Omental fat pad (tissue), 4 donors: ENCODE measurements around the gene SERPINC1. TPM values are rescaled to one million over a fixed set of nuclear protein-coding genes. Genes with fewer than 3 reads are reported as not detected.

Source experiments
- ATAC-seq: fragments of 150-250 bp; one replicate; pipeline ENCODE4 v1.9.1; 2016; ENCODE audit warnings: mild to moderate bottlenecking, moderate library complexity; ENCODE audit not compliant: low FRiP score
- DNase-seq: peaks from one replicate; pipeline ENCODE4 v3.0.0-alpha.2; 2019; ENCODE audit warnings: low spot score
- CTCF ChIP-seq, 3 donors: fragments of 450-650 bp; IDR thresholded peaks; one replicate each; pipeline ENCODE4 v1.5.1; 2016 to 2017; ENCODE audit warnings: antibody characterized with exemption in 3 of 3, mild to moderate bottlenecking in 3 of 3, moderate library complexity in 2 of 3
- small RNA-seq: library from RNA; depleted of rRNA; stranded (forward); fragments of <200 nt; gene quantifications from one replicate; pipeline ENCODE3, GENCODE V24; 2016
- total RNA-seq, 4 donors: library from RNA; depleted of rRNA; stranded (reverse); fragments of >200 nt; gene quantifications; one replicate each; pipeline ENCODE4 v1.1.0, GENCODE V29; 2016

SERPINC1 gene
- total RNA-seq, 4 donors from 2014 or later, result 0.63 TPM; not detected in 3

- no peak for DNase-seq
- no peak for TF ChIP-seq CTCF (IDR thresholded peaks at IDR 0.05)
- no peak for ATAC-seq
Measured at GRCh38 chr1:173857363-173857917, 59.7 kb downstream of the SERPINC1 start.

DNA sequence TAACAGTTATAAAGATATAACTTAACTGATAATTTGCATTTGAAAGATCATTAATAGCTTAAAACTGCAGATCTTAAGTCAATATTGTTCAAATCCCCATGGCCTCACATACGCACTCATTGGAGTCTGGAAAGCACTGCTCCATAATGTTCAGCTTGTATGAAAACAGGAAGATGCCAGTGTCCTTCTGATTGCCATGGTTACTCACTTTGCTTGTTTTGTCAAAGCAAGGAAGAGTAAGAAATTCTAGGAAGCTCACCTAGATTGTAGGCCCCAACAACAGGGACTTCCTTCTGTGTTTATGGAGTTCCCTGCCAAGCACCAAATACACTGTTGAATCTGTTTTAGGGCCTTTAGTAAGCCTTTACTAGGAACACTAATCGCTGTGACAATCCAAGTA is 60.2 kb downstream of the SERPINC1 start:
- no peak for TF ChIP-seq CTCF (IDR thresholded peaks at IDR 0.05)
- ATAC-seq (no peak), DNase-seq (no peak)

- no peak for TF ChIP-seq CTCF (IDR thresholded peaks at IDR 0.05)
- no peak for ATAC-seq
Measured at GRCh38 chr1:173856014-173856413, 61.1 kb downstream of the SERPINC1 start.

More at GRCh38 chr1:173856014-173856413, 61.1 kb downstream of the SERPINC1 start:
- DNase-seq, result no peak

Small RNA genes within 50 kb of the gene (small RNA-seq; reads per million reads assigned to genes)
- gene RNA5SP67, result not detected

Other genes starting within 250 kb of the SERPINC1 start
- gene ANKRD45, start 247.5 kb downstream of the SERPINC1 start, total RNA-seq, result under 1 TPM in 1 of 4 donors, not detected in 3; 0.38 TPM
- 10 to 100 TPM; 25.8 to 38.9 (median 30.7) TPM for gene KLHL20, start 202.3 kb downstream of the SERPINC1 start, total RNA-seq
- 10 to 100 TPM in 2 of 4 donors, 1 to 10 TPM in 2; 9.5 to 16.9 (median 12.1) TPM for gene DARS2, start 92.7 kb downstream of the SERPINC1 start, total RNA-seq
- gene CENPL, start 92.4 kb downstream of the SERPINC1 start, total RNA-seq, result 1 to 10 TPM; 2.6 to 6.9 (median 5.8) TPM
- 100 to 1,000 TPM; 312 to 565 (median 443) TPM for gene GAS5, start 49.3 kb downstream of the SERPINC1 start, total RNA-seq
- 10 to 100 TPM in 2 of 4 donors, 1 to 10 TPM in 2; 5.5 to 16.1 (median 12.1) TPM for gene ZBTB37, start 48.9 kb downstream of the SERPINC1 start, total RNA-seq
- 10 to 100 TPM; 27.6 to 41.6 (median 40.2) TPM for gene RC3H1, start 105.0 kb upstream of the SERPINC1 start, total RNA-seq
- gene RABGAP1L, start 242.2 kb upstream of the SERPINC1 start, total RNA-seq, result 10 to 100 TPM; 31.7 to 49.7 (median 34.3) TPM